ENCODE measurements around the gene DUSP5.

- TF ChIP-seq POLR2A (IDR thresholded peaks at IDR 0.05) (no peak), CTCF (IDR thresholded peaks at IDR 0.05) (no peak)
Measured at GRCh38 chr10:110457851-110458250, 39.9 kb upstream of the DUSP5 start.

All from stomach (tissue), 4 donors.